ENCODE measurements around the gene CCDC57. TPM values are rescaled to one million over a fixed set of nuclear protein-coding genes. Genes with fewer than 3 reads are reported as not detected.

CCDC57 gene
- total RNA-seq, 2 donors from 2014 or later, result 57.6 to 62.8 TPM

GRCh38 chr17:82097184-82097918, 115.3 kb downstream of the CCDC57 start:
- Histone ChIP-seq H3K4me3 (peak overlapping the region; percentile 91 to 98), H3K9me3 (no peaks in the 10 kb centered on the region), H3K27me3 (replicated peaks; ENCODE audit: insufficient read depth) (no peaks in the 10 kb centered on the region), H3K36me3 (peaks cover 18 to 37% of the 10 kb centered on the region in 2 donors), H3K4me1 (replicated peaks) (peaks cover 35% of the 10 kb centered on the region), H3K27ac (peak overlapping the region; percentile 98 to 99)
- TF ChIP-seq, protein P1, sequence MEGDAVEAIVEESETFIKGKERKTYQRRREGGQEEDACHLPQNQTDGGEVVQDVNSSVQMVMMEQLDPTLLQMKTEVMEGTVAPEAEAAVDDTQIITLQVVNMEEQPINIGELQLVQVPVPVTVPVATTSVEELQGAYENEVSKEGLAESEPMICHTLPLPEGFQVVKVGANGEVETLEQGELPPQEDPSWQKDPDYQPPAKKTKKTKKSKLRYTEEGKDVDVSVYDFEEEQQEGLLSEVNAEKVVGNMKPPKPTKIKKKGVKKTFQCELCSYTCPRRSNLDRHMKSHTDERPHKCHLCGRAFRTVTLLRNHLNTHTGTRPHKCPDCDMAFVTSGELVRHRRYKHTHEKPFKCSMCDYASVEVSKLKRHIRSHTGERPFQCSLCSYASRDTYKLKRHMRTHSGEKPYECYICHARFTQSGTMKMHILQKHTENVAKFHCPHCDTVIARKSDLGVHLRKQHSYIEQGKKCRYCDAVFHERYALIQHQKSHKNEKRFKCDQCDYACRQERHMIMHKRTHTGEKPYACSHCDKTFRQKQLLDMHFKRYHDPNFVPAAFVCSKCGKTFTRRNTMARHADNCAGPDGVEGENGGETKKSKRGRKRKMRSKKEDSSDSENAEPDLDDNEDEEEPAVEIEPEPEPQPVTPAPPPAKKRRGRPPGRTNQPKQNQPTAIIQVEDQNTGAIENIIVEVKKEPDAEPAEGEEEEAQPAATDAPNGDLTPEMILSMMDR (IDR thresholded peaks at IDR 0.05), result no peak
- peak; percentile 30 for TF ChIP-seq POLR2A (IDR thresholded peaks at IDR 0.05)
- intact Hi-C loops (cut with DNase I), result loop anchor here (5.0 kb wide), 1 partner anchor 60 kb away; the partner anchor contains the start of gene DCXR
- 2% methylated on average over 42 of the region's 77 CpGs for WGBS
- no peak for DNase-seq (ENCODE audit: low spot score)

DNA sequence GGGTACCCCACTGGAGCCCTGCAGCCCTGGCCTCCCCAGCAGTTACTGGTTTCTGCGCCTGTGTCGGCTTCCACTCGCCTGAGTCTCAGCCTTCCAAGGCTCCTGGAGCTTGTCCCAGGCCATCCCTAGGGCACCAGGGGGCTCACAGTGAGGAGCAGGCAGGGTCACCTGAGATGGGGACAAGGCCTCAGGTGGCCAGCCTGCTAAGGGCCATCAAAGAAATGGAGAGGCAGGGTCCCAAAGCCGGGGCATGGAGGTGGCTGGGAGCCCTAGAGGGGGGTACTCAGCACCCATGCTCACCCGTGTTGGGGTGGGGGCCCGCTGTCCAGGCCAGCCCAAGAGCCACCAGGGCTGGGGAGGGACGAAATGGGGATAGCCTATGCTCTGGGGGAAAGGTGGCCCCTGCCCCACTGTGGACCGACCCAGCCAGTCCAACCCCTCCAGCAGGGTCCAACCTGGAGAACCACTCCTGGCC, 115.9 kb downstream of the CCDC57 start:
- Histone ChIP-seq H3K36me3 (peaks cover 23 to 41% of the 10 kb centered on the region in 2 donors), H3K4me3 (peak overlapping the region; percentile 91 to 98), H3K27me3 (replicated peaks; ENCODE audit: insufficient read depth) (no peaks in the 10 kb centered on the region), H3K9me3 (no peaks in the 10 kb centered on the region), H3K4me1 (replicated peaks) (peaks cover 32% of the 10 kb centered on the region), H3K27ac (peak overlapping the region; percentile 98 to 99)
- 36% methylated on average over 8 of the region's 8 CpGs for WGBS
- intact Hi-C loops (cut with DNase I), result loop anchor here (5.0 kb wide), 1 partner anchor 59 kb away; the partner anchor contains the start of gene DCXR
- no peak for DNase-seq (ENCODE audit: low spot score)
- TF ChIP-seq, protein P1 (IDR thresholded peaks at IDR 0.05), result peak in 1 of 4 experiments; percentile 2
- TF ChIP-seq POLR2AphosphoS5 (IDR thresholded peaks at IDR 0.05), result no peak

GRCh38 chr17:82095777-82096708, 116.6 kb downstream of the CCDC57 start:
- Histone ChIP-seq H3K27ac (peak overlapping the region; percentile 98 to 99), H3K27me3 (replicated peaks; ENCODE audit: insufficient read depth) (no peaks in the 10 kb centered on the region), H3K4me1 (replicated peaks) (peaks cover 24% of the 10 kb centered on the region), H3K36me3 (peaks cover 29 to 48% of the 10 kb centered on the region in 2 donors), H3K4me3 (peak overlapping the region; percentile 91 to 98), H3K9me3 (no peaks in the 10 kb centered on the region)
- WGBS, result 85% methylated on average over 35 of the region's 35 CpGs
- no peak for DNase-seq (ENCODE audit: low spot score)
- TF ChIP-seq POLR2AphosphoS5 (IDR thresholded peaks at IDR 0.05) (peak; percentile 5), POLR2A (IDR thresholded peaks at IDR 0.05) (no peak)
- TF ChIP-seq, protein P1 (IDR thresholded peaks at IDR 0.05), result no peak
- intact Hi-C loops (cut with DNase I), result loop anchor here (5.0 kb wide), 1 partner anchor 59 kb away; the partner anchor contains the start of gene DCXR

GRCh38 chr17:82094931-82095776, 117.5 kb downstream of the CCDC57 start:
- Histone ChIP-seq H3K27ac (peak overlapping the region; percentile 98 to 99), H3K9me3 (no peaks in the 10 kb centered on the region), H3K27me3 (replicated peaks; ENCODE audit: insufficient read depth) (no peaks in the 10 kb centered on the region), H3K36me3 (peaks cover 38 to 57% of the 10 kb centered on the region in 2 donors), H3K4me3 (peak overlapping the region; percentile 91 to 98), H3K4me1 (replicated peaks) (peaks cover 16% of the 10 kb centered on the region)
- WGBS, result 81% methylated on average over 37 of the region's 37 CpGs
- intact Hi-C loops (cut with DNase I), result loop anchor here (5.0 kb wide), 1 partner anchor 58 kb away; the partner anchor contains the start of gene DCXR
- TF ChIP-seq, protein P1 (IDR thresholded peaks at IDR 0.05), result no peak
- TF ChIP-seq POLR2A (IDR thresholded peaks at IDR 0.05) (no peak), POLR2AphosphoS5 (IDR thresholded peaks at IDR 0.05) (no peak)
- DNase-seq (ENCODE audit: low spot score), result no peak
